ENCODE results near the gene FOXC2.

FOXC2 gene

GRCh38 chr16:86614699-86615098, 48.1 kb downstream of the FOXC2 start:
- TF ChIP-seq TAF1 (IDR thresholded peaks at IDR 0.05; ENCODE audit: borderline replicate concordance, low read depth, low read length): no peak
- TF ChIP-seq POLR2AphosphoS5 (IDR thresholded peaks at IDR 0.05; ENCODE audit: low read depth, low read length): no peak
- TF ChIP-seq POLR2A (IDR thresholded peaks at IDR 0.05; ENCODE audit: low read depth, low read length): no peak
- no peak for FAIRE-seq
- DNase-seq (ENCODE audit: insufficient read length): no peak

- DNase-seq (ENCODE audit: insufficient read length): no peak
- TF ChIP-seq POLR2A (IDR thresholded peaks at IDR 0.05; ENCODE audit: low read depth, low read length) (no peak), TAF1 (IDR thresholded peaks at IDR 0.05; ENCODE audit: borderline replicate concordance, low read depth, low read length) (no peak), POLR2AphosphoS5 (IDR thresholded peaks at IDR 0.05; ENCODE audit: low read depth, low read length) (no peak)
Observed at GRCh38 chr16:86616906-86617305, 50.3 kb downstream of the FOXC2 start.

GRCh38 chr16:86618431-86619238, 52.0 kb downstream of the FOXC2 start:
- DNase-seq (ENCODE audit: insufficient read length): no peak
- no peak for TF ChIP-seq POLR2AphosphoS5 (IDR thresholded peaks at IDR 0.05; ENCODE audit: low read depth, low read length)
- TF ChIP-seq TAF1 (IDR thresholded peaks at IDR 0.05; ENCODE audit: borderline replicate concordance, low read depth, low read length): no peak
- no peak for TF ChIP-seq POLR2A (IDR thresholded peaks at IDR 0.05; ENCODE audit: low read depth, low read length)
- no peak for FAIRE-seq

More at GRCh38 chr16:86616906-86617305, 50.3 kb downstream of the FOXC2 start:
- no peak for FAIRE-seq
